SK-N-SH treated with all-trans-retinoic acid at 6 μM for 48 hours (cell line): ENCODE measurements around the gene CERS4.

Source experiments
- ATAC-seq: fragments of 200-7000 bp; cut with Tn5 transposase; 3 replicates; pipeline ENCODE4 v1.9.1; 2020; ENCODE audit warnings: mild to moderate bottlenecking, moderate library complexity
- ARNTL ChIP-seq: fragments of 450-650 bp; formaldehyde crosslinking; IDR thresholded peaks from 2 replicates; pipeline ENCODE4 v1.5.0; 2020; ENCODE audit warnings: low read depth, mild to moderate bottlenecking, moderate library complexity, borderline replicate concordance
- CSDC2 ChIP-seq: fragments of 250-450 bp; sonication (Bioruptor Pico); IDR thresholded peaks from 2 replicates; pipeline ENCODE4 v1.5.0; 2020; ENCODE audit warnings: mild to moderate bottlenecking, moderate library complexity
- CSRNP3 ChIP-seq: fragments of 250-450 bp; sonication (Bioruptor Pico); IDR thresholded peaks from 2 replicates; pipeline ENCODE4 v1.5.1; 2021; ENCODE audit warnings: mild to moderate bottlenecking, moderate library complexity
- ESRRG ChIP-seq: fragments of 250-450 bp; sonication (Bioruptor Pico); IDR thresholded peaks from 2 replicates; pipeline ENCODE4 v1.6.1; 2021; ENCODE audit warnings: mild to moderate bottlenecking
- GLIS3 ChIP-seq: fragments of 250-450 bp; sonication (Bioruptor Pico); IDR thresholded peaks from 2 replicates; pipeline ENCODE4 v1.5.0; 2020; ENCODE audit warnings: mild to moderate bottlenecking, moderate library complexity
- ISL1 ChIP-seq: fragments of 250-450 bp; sonication (Bioruptor Pico); IDR thresholded peaks from 2 replicates; pipeline ENCODE4 v2.1.2; 2022; ENCODE audit warnings: mild to moderate bottlenecking, moderate library complexity
- OSR1 ChIP-seq: fragments of 250-450 bp; sonication (Bioruptor Pico); IDR thresholded peaks from 2 replicates; pipeline ENCODE4 v1.8.0; 2022; ENCODE audit warnings: moderate library complexity, mild to moderate bottlenecking, inconsistent platforms
- PPARA ChIP-seq: fragments of 250-450 bp; sonication (Bioruptor Pico); IDR thresholded peaks from 2 replicates; pipeline ENCODE4 v1.5.0; 2020; ENCODE audit warnings: mild to moderate bottlenecking, borderline replicate concordance
- RARB ChIP-seq: fragments of 250-450 bp; sonication (Bioruptor Pico); IDR thresholded peaks from 2 replicates; pipeline ENCODE4 v1.8.0; 2021; ENCODE audit warnings: mild to moderate bottlenecking, moderate library complexity
- SNAI2 ChIP-seq: fragments of 250-450 bp; sonication (Bioruptor Pico); IDR thresholded peaks from 2 replicates; pipeline ENCODE4 v1.5.0; 2020; ENCODE audit warnings: mild to moderate bottlenecking, moderate library complexity
- TCF4 ChIP-seq: fragments of 250-450 bp; sonication (Bioruptor Pico); IDR thresholded peaks from 2 replicates; pipeline ENCODE4 v1.8.0; 2021; ENCODE audit warnings: mild to moderate bottlenecking, moderate library complexity, borderline replicate concordance
- TOX ChIP-seq: fragments of 250-450 bp; sonication (Bioruptor Pico); IDR thresholded peaks from 2 replicates; pipeline ENCODE4 v1.8.0; 2021; ENCODE audit warnings: mild to moderate bottlenecking, moderate library complexity, borderline replicate concordance
- TSHZ2 ChIP-seq: fragments of 250-450 bp; sonication (Bioruptor Pico); IDR thresholded peaks from 2 replicates; pipeline ENCODE4 v1.5.0; 2020; ENCODE audit warnings: mild to moderate bottlenecking, moderate library complexity
- ZC3H10 ChIP-seq: fragments of 250-450 bp; sonication (Bioruptor Pico); IDR thresholded peaks from 2 replicates; pipeline ENCODE4 v1.5.1; 2021; ENCODE audit warnings: mild to moderate bottlenecking, moderate library complexity
- ZFP3 ChIP-seq: fragments of 250-450 bp; sonication (Bioruptor Pico); IDR thresholded peaks from 2 replicates; pipeline ENCODE4 v1.5.0; 2020; ENCODE audit warnings: mild to moderate bottlenecking, moderate library complexity
- ZFP30 ChIP-seq: fragments of 450-650 bp; formaldehyde crosslinking; IDR thresholded peaks from 2 replicates; pipeline ENCODE4 v1.5.0; 2022; ENCODE audit warnings: mild to moderate bottlenecking, moderate library complexity
- ZNF565 ChIP-seq: fragments of 450-650 bp; formaldehyde crosslinking; conservative IDR thresholded peaks from 2 replicates; pipeline ENCODE4 v1.5.0; 2020; ENCODE audit warnings: low read depth, mild to moderate bottlenecking, moderate library complexity
- ZNF70 ChIP-seq: fragments of 450-650 bp; formaldehyde crosslinking; IDR thresholded peaks from 2 replicates; pipeline ENCODE4 v1.5.0; 2020; ENCODE audit warnings: mild to moderate bottlenecking, moderate library complexity
- TF ChIP-seq, protein P1 (sequence below): fragments of 250-450 bp; sonication (Bioruptor Pico); IDR thresholded peaks from 2 replicates; pipeline ENCODE4 v1.8.0; 2020; ENCODE audit warnings: mild to moderate bottlenecking, moderate library complexity, borderline replicate concordance
- TF ChIP-seq, protein P2 (sequence below): fragments of 250-450 bp; sonication (Bioruptor Pico); IDR thresholded peaks from 2 replicates; pipeline ENCODE4 v1.5.1; 2020; ENCODE audit warnings: low read depth, mild to moderate bottlenecking, moderate library complexity

The CERS4 gene

GRCh38 chr19:8208922-8209461 is at the start of gene CERS4:
Gene CERS4 (plus strand): TSS chr19:8209370. CDS start chr19:8251077, 41,707 bp downstream.
- ATAC-seq, result peak; percentile 86
- no peak for TF ChIP-seq TOX
- TF ChIP-seq TCF4 (CRISPR knock-in tag), result no peak

DNA sequence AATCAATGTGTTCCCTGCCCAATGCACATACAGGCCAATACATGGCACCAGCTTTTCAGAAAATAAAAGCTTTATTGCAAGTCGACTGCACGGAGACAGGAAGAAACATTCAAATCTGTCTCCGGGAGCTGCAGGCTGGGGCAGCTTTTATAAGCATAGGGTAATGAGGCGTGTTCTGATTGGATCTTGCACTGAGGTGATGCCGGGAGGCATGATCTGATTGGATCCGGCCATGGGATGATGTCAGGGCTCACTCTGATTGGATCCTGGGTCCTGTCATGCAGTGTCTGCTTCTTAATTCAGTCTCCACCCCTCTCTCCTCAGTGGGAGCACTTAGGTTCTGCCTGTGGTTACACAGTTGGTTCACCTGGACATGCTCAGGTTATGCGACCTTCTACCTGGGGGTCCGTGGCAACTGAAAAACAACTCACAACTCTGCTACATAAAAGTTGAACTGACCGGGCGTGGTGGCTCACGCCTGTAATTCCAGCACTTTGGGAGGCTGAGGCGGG is 48.0 kb upstream of the CERS4 start:
- peak; percentile 61; the same call in 2 of the 3 replicates for ATAC-seq
- TF ChIP-seq TOX, result no peak

DNA sequence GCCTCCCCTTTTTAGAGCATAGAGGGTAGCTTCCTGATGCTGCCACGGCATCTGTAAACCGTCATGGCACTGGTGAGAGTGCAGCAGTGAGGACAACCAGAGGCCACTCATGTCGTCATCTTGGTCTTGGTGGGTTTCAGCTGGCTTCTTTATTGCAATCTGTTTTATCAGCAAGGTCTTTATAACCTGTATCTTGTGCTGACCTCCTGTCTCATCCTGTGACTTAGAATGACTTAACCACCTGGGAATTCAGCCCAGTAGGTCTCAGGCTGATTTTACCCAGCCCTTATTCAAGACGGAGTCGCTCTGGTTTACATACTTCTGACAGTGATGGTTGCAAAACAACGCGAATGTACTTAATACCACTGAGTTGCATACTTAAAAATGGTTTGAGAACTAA is 45.4 kb upstream of the CERS4 start:
- no peak; the same call in 2 of the 3 replicates for ATAC-seq
- TF ChIP-seq ISL1 (peak; percentile 61), CSDC2 (CRISPR knock-in tag) (no peak; the same call in 1 of the 2 replicates), ARNTL (CRISPR knock-in tag) (no peak)

DNA sequence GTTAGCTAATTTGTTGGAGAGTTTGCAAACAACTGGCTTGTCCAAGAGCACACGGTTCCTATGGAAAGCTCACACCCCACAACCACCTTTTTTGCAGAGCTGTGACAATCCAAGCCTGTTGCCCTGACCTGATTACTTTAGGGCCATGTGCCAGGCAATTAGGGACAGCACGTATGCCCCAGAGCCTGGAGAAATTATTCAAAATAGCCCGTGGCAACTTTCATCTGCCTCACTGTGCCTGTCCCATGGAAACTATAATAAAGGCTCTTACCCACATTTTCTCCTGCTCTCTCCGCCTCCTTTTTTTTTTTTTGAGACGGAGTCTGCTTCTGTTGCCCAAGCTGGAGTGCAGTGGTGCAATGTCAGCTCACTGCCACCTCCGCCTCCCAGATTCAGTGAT is 41.2 kb upstream of the CERS4 start:
- no peak for TF ChIP-seq PPARA (CRISPR knock-in tag)
- TF ChIP-seq RARB (CRISPR knock-in tag), result no peak
- no peak for TF ChIP-seq CSRNP3 (CRISPR knock-in tag)
- TF ChIP-seq ARNTL (CRISPR knock-in tag), result no peak
- TF ChIP-seq SNAI2 (CRISPR knock-in tag), result no peak
- TF ChIP-seq, protein P1, sequence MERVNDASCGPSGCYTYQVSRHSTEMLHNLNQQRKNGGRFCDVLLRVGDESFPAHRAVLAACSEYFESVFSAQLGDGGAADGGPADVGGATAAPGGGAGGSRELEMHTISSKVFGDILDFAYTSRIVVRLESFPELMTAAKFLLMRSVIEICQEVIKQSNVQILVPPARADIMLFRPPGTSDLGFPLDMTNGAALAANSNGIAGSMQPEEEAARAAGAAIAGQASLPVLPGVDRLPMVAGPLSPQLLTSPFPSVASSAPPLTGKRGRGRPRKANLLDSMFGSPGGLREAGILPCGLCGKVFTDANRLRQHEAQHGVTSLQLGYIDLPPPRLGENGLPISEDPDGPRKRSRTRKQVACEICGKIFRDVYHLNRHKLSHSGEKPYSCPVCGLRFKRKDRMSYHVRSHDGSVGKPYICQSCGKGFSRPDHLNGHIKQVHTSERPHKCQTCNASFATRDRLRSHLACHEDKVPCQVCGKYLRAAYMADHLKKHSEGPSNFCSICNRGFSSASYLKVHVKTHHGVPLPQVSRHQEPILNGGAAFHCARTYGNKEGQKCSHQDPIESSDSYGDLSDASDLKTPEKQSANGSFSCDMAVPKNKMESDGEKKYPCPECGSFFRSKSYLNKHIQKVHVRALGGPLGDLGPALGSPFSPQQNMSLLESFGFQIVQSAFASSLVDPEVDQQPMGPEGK (CRISPR knock-in tag), result no peak
- TF ChIP-seq, protein P2, sequence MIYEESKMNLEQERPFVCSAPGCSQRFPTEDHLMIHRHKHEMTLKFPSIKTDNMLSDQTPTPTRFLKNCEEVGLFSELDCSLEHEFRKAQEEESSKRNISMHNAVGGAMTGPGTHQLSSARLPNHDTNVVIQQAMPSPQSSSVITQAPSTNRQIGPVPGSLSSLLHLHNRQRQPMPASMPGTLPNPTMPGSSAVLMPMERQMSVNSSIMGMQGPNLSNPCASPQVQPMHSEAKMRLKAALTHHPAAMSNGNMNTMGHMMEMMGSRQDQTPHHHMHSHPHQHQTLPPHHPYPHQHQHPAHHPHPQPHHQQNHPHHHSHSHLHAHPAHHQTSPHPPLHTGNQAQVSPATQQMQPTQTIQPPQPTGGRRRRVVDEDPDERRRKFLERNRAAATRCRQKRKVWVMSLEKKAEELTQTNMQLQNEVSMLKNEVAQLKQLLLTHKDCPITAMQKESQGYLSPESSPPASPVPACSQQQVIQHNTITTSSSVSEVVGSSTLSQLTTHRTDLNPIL (CRISPR knock-in tag), result no peak
- TF ChIP-seq ZNF565 (CRISPR knock-in tag), result no peak
- TF ChIP-seq TSHZ2 (CRISPR knock-in tag), result no peak
- no peak for TF ChIP-seq ZFP3 (CRISPR knock-in tag)
- TF ChIP-seq GLIS3 (CRISPR knock-in tag), result no peak
- TF ChIP-seq ISL1, result no peak
- no peak for TF ChIP-seq ZC3H10 (CRISPR knock-in tag)
- TF ChIP-seq CSDC2 (CRISPR knock-in tag), result no peak
- TF ChIP-seq ESRRG (CRISPR knock-in tag), result no peak
- TF ChIP-seq ZNF70, result no peak
- TF ChIP-seq OSR1 (CRISPR knock-in tag), result no peak
- no peak for ATAC-seq

DNA sequence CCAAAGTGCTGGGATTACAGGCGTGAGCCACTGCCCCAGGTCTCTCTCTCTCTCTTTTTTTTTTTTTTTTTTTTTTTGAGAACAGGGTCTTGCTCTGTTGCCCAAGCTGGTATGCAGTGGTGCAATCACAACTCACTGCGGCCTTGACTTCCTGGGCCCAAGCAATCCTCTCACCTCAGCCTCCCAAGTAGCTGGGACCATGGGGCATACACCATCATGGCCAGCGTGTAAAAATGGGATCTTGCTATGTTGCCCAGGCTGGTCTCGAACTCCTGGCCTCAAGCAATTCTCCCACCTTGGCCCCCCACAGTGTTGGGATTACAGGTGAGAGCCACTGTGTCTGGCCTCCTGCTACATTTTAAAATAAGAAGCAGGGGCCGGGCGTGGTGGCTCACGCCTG is 40.6 kb upstream of the CERS4 start:
- TF ChIP-seq ISL1 (no peak), ZFP30 (no peak), PPARA (CRISPR knock-in tag) (no peak), CSRNP3 (CRISPR knock-in tag) (no peak), RARB (CRISPR knock-in tag) (no peak), ZC3H10 (CRISPR knock-in tag) (no peak), CSDC2 (CRISPR knock-in tag) (no peak), OSR1 (CRISPR knock-in tag) (no peak), TSHZ2 (CRISPR knock-in tag) (no peak), ZFP3 (CRISPR knock-in tag) (no peak), ESRRG (CRISPR knock-in tag) (no peak)
- TF ChIP-seq, all 23 proteins: peak for 0
- no peak for ATAC-seq
